ENCODE data around the gene HDAC11.

The HDAC11 gene

DNA sequence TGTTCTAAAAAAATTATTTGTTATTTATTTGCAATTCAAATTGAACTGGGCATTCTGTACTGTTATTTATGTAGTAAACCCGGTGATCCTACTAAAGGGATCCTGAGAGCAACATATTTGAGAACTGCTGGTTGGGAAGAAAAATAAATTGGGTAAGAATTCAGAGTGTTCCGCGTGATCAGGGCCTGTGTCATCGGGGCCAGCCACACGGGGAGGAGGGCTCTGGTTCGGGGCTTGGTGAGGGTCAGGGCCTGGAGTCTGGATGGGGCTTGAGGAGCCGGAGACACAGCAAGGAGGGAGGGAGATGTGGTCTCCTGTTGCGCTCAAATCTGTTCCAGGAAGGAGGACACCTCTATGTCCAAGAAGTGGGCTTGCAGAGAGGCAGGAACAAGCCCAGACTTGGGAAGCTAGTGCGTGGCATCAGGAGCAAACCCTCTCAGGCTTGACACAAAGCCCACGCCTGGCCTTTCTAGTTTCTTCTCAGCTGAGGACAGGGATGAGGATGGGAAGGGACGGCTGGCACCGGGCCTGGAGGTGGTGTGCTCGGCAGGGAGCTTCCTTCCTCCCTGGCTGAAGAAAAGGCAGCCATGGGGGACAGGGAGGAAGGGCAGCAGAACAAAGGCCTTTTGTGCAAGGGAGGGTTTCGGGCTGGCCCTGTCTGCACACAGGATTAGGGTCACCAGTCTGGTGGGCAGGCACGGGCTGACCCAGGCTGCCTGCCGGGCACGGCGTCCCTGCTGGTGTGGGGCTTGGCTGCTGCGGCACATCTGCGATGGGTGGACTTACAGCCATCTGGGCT, 45.9 kb downstream of the HDAC11 start:
- DNase-seq (ENCODE audit: low read depth), result peak; percentile 52

- DNase-seq (ENCODE audit: low read depth), result no peak
Measured at GRCh38 chr3:13526626-13526949, 46.5 kb downstream of the HDAC11 start.

- DNase-seq (ENCODE audit: low read depth), result no peak
Measured at GRCh38 chr3:13528217-13528867, 48.2 kb downstream of the HDAC11 start.

GRCh38 chr3:13529196-13530112, 49.3 kb downstream of the HDAC11 start:
- no peak for DNase-seq (ENCODE audit: low read depth)

GRCh38 chr3:13530241-13531009, 50.3 kb downstream of the HDAC11 start:
- DNase-seq (ENCODE audit: low read depth), result no peak

DNA sequence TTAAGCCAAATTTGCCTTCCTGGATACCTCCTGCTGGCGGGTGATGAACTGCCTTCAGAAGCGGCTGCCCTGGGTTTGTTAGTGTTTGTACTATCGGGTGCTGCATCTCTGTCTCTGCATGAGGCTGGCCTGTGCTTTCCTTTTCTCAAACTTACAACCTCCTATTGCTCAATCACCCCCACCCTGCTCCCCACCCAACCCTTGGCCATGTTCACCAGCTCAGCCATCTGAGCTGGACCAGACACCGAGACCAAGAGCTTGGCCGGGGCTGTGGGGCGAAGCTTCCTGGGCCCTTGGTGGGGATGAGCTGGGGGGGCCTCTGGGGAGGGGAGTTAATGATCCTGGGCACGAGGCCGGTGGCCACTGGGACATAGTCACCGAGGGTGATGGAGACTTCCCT, 52.0 kb downstream of the HDAC11 start:
- peak; percentile 52 for DNase-seq (ENCODE audit: low read depth)

- DNase-seq (ENCODE audit: low read depth), result no peak
Measured at GRCh38 chr3:13532631-13533030, 52.5 kb downstream of the HDAC11 start.

- DNase-seq (ENCODE audit: low read depth), result no peak
Measured at GRCh38 chr3:13533885-13534301, 53.8 kb downstream of the HDAC11 start.

DNA sequence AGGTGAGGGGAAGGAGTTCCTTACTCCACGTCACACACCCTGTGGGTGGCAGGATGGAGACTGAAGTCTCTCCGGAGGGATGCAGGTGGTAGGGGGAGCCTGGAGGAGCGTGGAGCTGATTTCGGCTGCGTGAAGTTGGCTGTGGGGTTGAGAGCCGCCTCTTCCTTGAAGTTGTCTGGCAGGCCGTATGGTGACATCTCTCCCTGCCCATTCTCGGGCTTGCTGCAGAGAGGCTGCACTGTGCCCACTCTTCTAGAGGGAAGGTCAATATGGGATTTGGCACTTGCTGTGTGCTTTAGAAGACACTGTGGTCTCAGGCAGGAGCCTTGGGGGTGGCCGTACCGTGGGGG, 55.4 kb downstream of the HDAC11 start:
- no peak for DNase-seq (ENCODE audit: low read depth)

DNA sequence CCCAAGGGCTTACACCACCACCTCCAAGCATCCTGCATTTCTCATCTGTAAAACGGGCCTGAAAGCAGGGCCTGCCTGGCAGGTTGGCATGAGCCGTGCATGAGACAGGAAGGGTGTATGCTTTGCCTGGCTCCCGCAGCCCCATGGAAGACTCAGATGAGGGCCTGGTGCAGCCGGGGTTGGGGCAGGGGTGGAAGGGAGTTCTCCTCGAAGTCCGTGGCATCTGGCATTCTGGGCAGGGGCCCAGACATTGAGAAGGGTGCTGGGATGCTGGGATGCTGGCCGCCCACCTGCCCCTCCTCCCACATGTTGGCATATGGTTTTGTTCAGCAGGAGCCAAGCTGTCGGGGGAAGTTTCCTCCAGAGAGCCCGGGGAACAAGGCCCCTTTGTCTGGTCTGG, 55.8 kb downstream of the HDAC11 start:
- DNase-seq (ENCODE audit: low read depth), result peak; percentile 39

DNA sequence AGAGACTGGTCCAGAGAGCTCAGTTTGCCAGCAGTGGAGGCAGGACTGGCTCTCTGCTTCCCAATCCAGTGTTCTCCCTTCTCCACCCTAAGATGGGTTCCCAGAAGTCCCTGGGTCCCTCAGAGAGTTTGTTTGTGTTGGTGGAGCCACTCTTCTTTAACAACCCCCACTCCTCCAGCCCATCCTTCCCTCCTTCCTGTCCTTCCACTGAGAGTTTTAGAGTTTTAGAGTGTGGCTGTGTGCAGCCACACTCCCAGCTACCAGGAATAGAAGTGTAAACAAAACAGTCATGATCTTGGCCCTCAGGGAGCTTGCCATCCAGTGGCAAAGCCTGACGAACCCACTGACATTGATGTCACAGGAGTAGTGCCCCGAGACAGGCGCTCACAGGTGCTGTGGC, 56.3 kb downstream of the HDAC11 start:
- no peak for DNase-seq (ENCODE audit: low read depth)

GRCh38 chr3:13536832-13537231, 56.7 kb downstream of the HDAC11 start:
- no peak for DNase-seq (ENCODE audit: low read depth)

DNA sequence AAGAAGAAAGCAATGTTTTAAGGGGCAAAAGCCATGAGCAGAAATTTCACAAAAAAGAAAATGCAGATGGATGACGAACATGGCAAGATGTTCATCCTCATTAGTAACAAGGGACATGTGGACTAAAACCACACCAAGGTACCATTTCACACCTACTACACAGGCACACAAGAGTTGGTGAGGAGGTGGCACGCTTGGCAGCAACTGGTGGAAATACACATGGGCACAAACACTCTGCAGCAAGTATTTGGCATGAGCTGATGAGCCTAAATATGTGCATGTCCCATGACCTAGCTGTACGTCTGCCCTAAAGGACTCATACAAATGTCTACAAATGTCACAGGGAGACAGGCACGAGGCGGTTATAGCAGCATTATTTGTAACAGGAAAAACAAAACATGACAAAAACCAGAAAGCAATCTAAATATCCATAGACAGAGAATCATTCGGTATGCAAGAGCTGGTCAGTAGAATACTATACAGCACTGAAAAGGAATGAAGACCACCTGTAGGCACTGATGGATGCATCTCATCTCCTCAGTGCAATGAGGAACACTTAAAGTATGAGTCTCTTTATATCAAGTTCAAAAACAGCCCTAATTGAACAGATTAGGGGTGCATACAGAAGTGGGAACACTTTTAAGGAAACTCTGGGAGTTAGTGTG, 57.3 kb downstream of the HDAC11 start:
- no peak for DNase-seq (ENCODE audit: low read depth)

DNA sequence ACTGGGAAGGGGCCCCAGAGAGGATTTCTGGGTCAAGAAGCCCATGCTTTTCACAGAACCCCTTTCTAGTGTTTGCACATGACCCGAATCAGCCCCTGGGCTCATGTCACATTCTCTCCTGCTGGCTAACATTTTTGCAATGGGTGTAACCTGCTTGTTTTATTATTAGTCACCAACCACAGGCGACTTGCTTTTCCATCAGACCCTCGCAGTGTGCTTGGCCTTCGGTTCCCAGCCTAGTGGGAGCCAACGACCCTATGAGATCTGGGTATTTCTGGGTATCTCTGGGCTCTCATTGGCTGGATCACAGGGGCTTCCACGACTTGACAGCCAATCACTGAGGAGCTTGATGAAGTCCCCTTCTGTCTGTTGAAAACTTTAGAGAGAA, 57.8 kb downstream of the HDAC11 start:
- DNase-seq (ENCODE audit: low read depth), result peak; percentile 88

DNA sequence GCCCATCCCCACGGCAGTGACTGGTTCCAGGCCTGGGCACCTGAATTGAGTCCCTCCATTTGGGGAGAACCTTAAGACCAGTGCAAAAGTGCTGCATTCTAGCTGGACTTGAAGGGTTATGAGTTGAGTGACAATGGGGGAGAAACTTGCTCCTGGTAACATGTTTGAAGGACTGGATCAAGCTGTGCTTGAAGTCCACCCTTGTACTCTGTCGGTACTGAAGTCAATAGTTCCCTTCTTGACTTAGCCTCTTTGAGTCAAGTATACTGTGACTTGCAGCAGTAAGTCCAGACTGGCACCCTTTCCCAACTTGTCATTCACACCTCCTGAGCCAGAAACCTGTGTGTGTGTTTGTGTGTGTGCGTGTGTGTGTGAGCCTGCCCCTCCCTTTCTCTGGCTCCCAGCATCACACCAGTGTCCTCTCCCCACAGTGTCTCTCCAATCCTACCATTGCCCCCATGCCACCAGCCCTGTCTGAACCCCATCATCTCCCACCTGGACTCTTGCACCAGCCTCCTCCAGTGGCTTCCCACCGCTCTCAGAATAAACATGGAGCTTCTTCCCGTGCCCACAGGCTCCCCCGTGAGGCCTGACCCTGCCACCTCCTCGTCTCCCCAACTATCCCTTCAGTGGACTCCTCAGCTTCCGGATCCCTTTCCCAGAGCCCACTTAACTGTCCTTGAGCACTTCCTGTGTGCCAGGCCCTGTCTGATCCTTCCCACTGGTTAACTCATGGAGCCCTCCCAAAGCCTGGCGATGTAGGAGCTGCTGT, 58.6 kb downstream of the HDAC11 start:
- DNase-seq (ENCODE audit: low read depth), result no peak

- DNase-seq (ENCODE audit: low read depth), result peak; percentile 22
Measured at GRCh38 chr3:13539292-13539638, 59.2 kb downstream of the HDAC11 start.

DNA sequence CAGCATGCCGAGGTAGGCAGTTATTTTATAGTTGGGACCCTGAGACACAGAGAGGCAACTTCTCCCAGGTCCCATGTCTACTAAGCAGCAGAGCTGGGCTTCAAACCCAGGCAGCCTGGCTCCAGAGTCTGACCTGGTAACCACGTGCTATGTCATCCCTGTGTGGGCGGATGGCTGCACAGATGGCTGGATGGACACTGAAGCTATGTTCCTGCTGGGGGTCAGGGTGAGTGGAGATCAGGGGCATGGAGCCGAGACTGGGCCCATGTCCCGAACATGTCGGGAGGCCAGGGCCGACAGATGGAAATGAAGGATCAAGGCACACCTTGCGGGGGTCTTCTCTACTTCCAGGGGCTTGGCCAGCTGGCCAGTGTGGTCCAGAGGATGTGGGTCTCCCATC, 59.6 kb downstream of the HDAC11 start:
- DNase-seq (ENCODE audit: low read depth), result no peak

DNA sequence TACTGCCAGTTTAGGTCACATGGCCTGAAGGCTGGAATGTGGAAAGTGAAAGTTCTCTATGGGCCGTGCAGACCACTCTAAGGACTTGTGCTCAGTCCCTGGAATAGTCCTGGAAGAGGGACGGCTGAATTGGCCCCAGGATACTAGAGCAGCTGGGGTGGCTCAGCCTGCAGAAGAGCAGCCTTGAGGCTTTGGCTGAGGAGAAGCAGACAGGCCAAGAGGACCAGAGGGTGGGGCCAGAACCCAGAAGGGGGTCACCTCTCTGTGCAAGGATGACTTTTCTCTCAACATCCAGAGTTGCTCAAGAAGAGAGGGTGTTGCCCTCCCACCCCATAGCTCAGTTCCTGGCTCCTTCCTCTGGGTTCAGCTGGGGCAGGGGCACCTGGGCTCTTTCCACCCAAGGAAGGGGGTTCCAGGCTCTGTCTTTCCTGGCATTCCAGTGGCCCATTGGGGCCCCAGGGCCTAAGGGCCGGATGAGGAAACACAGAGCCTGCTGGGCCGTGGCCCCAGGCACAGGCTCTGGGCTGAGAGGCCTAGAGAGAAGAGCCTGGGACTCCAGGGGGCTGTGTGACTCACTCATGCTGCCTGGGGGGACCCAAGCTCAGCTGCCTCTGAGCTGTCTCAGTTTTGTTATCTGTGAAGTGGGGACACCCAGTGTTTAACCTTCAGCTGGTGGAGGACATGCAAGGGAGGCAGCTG, 60.3 kb downstream of the HDAC11 start:
- no peak for DNase-seq (ENCODE audit: low read depth)

GRCh38 chr3:13541691-13542090, 61.6 kb downstream of the HDAC11 start:
- DNase-seq (ENCODE audit: low read depth), result no peak

- no peak for DNase-seq (ENCODE audit: low read depth)
Measured at GRCh38 chr3:13542142-13542541, 62.0 kb downstream of the HDAC11 start.
